Ovary (tissue), 9 donors: Measurements from ENCODE around the gene APP. TPM values are rescaled to one million over a fixed set of nuclear protein-coding genes. Genes with fewer than 3 reads are reported as not detected.

Experiments used
- DNase-seq, 5 donors: peaks; one replicate each; pipeline ENCODE4 v3.0.0-alpha.2; 2019 to 2020
- H3K27ac ChIP-seq, 2 donors: fragments of 200-600 bp; one replicate each; pipeline versions ENCODE4 v1.5.1 to v1.8.0; 2019 to 2022
- H3K27me3 ChIP-seq: fragments of 200-600 bp; one replicate; pipeline ENCODE4 v1.8.0; 2022
- H3K36me3 ChIP-seq: fragments of 200-600 bp; sonication (generic); one replicate; pipeline ENCODE4 v1.5.1; 2019
- H3K4me1 ChIP-seq: one replicate; pipeline ENCODE4 v1.8.1; 2013; ENCODE audit warnings: mild to moderate bottlenecking, moderate library complexity; ENCODE audit not compliant: insufficient read depth
- H3K4me3 ChIP-seq: fragments of 200-600 bp; sonication (generic); one replicate; pipeline ENCODE4 v1.5.1; 2017
- H3K9me3 ChIP-seq, 2 donors: fragments of 200-600 bp in 1 of 2; sonication (generic) in 1 of 2; one replicate each; pipeline versions ENCODE4 v1.5.1 to v1.8.1; 2013 to 2019; ENCODE audit warnings: mild to moderate bottlenecking in 1 of 2, moderate library complexity in 1 of 2
- EP300 ChIP-seq: sonication (generic); formaldehyde crosslinking; IDR thresholded peaks from one replicate; pipeline ENCODE4 v1.6.1; 2017; ENCODE audit warnings: antibody characterized with exemption
- POLR2A ChIP-seq: fragments of 450-650 bp; IDR thresholded peaks from one replicate; pipeline ENCODE4 v1.6.1; 2017; ENCODE audit warnings: antibody characterized with exemption, mild to moderate bottlenecking, moderate library complexity
- WGBS, 3 donors: extraction: QIAGEN DNeasy Blood & Tissue Kit in 1 of 3; methylation state at CpG; one replicate each; pipeline versions ENCODE4 v1.1.5 to v1.1.7; 2013 to 2017; 5-methylcytosine and 5-hydroxymethylcytosine counted together
- intact Hi-C, 4 donors: fragments of 100-400 bp; cut with DNase I; formaldehyde crosslinking; loops; one replicate each; pipeline versions ENCODE4 v1.11.0 to v1.15.1; 2022 to 2023
- polyA plus RNA-seq, 2 donors: library from polyadenylated mRNA; stranded (reverse); fragments of 200-250 nt in 1 of 2; fragments of 350-450 nt in 1 of 2; fragmentation: Illumina TruSeq in 1 of 2; extraction: RNeasy Lipid Tissue Mini Kit (QIAGEN cat#74804) in 1 of 2; gene quantifications; one replicate each; pipeline ENCODE4 v1.2.3, GENCODE V29; 2013 to 2014
- total RNA-seq, 7 donors: library from RNA; depleted of rRNA in 2 of 7; stranded (reverse); fragments of >200 nt in 2 of 7; fragmentation: NEBNext Ultra II Directional in 3 of 7; extraction: Animal tissue kit (Norgen Biotek cat#: 25700) in 3 of 7; gene quantifications; one replicate each; pipeline versions ENCODE4 v1.1.0 to v1.2.4, GENCODE V29; 2016 to 2023
- TF ChIP-seq, protein P1 (sequence below), 3 donors: fragments of 450-650 bp in 2 of 3; fragments of 200-600 bp in 1 of 3; IDR thresholded peaks; one replicate each; pipeline versions ENCODE4 v1.5.1 to v1.8.0; 2016 to 2022; ENCODE audit warnings: antibody characterized with exemption in 3 of 3, mild to moderate bottlenecking in 1 of 3
- donor health status: DM: no; HTN: no; CAD: no; lungs with moderate emphysema.
- donor health status: DM: no; HTN: no; CAD: no.
- donor health status: Bipolar disorder and iron deficiency.
- donor health status: DM: yes; HTN: yes; CAD: no.
- donor health status: DM: no; HTN: no; CAD: no.
- donor health status: DM: yes; HTN: yes; CAD: no.

Gene APP
- total and polyA plus RNA-seq, 9 donors, result 211 to 945 (median 364) TPM

- Histone ChIP-seq H3K4me1 (no peaks in the 10 kb centered on the region), H3K4me3 (no peak overlapping the region), H3K36me3 (no peaks in the 10 kb centered on the region), H3K9me3 (no peaks in the 10 kb centered on the region), H3K27me3 (no peaks in the 10 kb centered on the region), H3K27ac (no peak overlapping the region)
- no peak for DNase-seq
- intact Hi-C loops, result no loop called here
- WGBS, 3 donors, result 53 to 76% (median 64%) methylated on average over 7 of the region's 7 CpGs
- TF ChIP-seq, protein P1, sequence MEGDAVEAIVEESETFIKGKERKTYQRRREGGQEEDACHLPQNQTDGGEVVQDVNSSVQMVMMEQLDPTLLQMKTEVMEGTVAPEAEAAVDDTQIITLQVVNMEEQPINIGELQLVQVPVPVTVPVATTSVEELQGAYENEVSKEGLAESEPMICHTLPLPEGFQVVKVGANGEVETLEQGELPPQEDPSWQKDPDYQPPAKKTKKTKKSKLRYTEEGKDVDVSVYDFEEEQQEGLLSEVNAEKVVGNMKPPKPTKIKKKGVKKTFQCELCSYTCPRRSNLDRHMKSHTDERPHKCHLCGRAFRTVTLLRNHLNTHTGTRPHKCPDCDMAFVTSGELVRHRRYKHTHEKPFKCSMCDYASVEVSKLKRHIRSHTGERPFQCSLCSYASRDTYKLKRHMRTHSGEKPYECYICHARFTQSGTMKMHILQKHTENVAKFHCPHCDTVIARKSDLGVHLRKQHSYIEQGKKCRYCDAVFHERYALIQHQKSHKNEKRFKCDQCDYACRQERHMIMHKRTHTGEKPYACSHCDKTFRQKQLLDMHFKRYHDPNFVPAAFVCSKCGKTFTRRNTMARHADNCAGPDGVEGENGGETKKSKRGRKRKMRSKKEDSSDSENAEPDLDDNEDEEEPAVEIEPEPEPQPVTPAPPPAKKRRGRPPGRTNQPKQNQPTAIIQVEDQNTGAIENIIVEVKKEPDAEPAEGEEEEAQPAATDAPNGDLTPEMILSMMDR (IDR thresholded peaks at IDR 0.05), result no peak
- TF ChIP-seq POLR2A (no peak), EP300 (no peak)
Observed at GRCh38 chr21:26099610-26100219, 70.9 kb downstream of the APP start.

DNA sequence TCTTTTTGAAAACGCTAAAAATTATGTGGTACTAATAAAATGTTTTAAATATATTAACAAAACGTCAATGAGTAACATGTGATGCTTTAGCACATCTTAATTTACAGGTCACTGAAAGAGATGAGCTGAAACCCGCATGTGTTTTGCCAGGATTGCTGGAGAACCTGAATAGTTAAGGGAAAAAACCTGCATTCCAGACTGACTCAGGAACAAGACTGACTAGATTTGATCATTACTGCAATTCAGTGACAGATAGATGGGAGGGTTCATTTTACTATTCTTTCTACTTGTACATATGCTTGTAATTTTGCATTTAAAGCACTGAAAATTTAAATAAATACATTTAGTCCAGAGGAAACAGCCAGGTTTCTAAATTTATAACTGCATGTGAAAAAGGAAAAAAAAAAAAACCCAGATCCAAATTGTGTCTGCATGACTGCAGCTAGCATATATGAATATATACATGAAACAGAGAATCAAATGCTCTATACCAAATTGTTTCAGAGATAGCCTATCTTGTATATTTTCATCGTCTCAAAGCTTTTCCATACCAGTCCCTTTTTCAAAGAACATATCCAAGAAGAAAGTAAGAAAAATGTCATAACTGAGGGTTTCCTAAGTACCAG is 71.7 kb downstream of the APP start:
- no peak for TF ChIP-seq EP300
- TF ChIP-seq, protein P1 (IDR thresholded peaks at IDR 0.05), result no peak
- no peak for TF ChIP-seq POLR2A
- Histone ChIP-seq H3K9me3 (no peaks in the 10 kb centered on the region), H3K27me3 (no peaks in the 10 kb centered on the region), H3K4me1 (no peaks in the 10 kb centered on the region), H3K27ac (no peak overlapping the region), H3K36me3 (no peaks in the 10 kb centered on the region), H3K4me3 (no peak overlapping the region)
- DNase-seq, result no peak
- WGBS, 3 donors, result 68 to 76% (median 69%) methylated on average over 4 of the region's 4 CpGs
- intact Hi-C loops, result no loop called here

DNA sequence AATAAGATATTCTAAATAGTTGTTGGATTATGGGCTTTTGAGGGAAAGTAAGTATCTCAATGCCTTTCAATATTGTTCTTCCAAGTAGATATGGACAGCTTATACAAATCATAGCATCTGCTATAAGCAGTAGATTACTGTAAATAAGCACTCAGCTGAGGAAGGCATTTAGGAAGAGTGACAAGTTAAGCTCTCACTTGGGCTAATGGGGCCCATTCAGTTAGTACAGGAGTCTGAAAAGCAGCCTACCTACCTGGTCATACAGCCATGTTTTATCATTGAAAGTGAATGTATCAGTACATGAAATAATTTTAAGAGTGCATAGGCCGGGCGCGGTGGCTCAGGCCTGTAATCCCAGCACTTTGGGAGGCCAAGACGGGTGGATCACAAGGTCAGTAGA is 73.1 kb downstream of the APP start:
- no peak overlapping the region for H3K27ac ChIP-seq
- no peaks in the 10 kb centered on the region for H3K9me3 ChIP-seq
- WGBS, 3 donors, result 83 to 99% (median 95%) methylated on average over 4 of the region's 4 CpGs
- intact Hi-C loops, result no loop called here
- no peaks in the 10 kb centered on the region for H3K36me3 ChIP-seq
- TF ChIP-seq POLR2A, result no peak
- TF ChIP-seq, protein P1 (IDR thresholded peaks at IDR 0.05), result no peak
- no peak for TF ChIP-seq EP300
- H3K4me1 ChIP-seq, result no peaks in the 10 kb centered on the region
- H3K27me3 ChIP-seq, result no peaks in the 10 kb centered on the region
- no peak for DNase-seq
- no peak overlapping the region for H3K4me3 ChIP-seq

- no peak for DNase-seq
- Histone ChIP-seq H3K36me3 (no peaks in the 10 kb centered on the region), H3K27ac (no peak overlapping the region), H3K4me1 (no peaks in the 10 kb centered on the region), H3K4me3 (no peak overlapping the region), H3K27me3 (no peaks in the 10 kb centered on the region), H3K9me3 (no peaks in the 10 kb centered on the region)
- WGBS, 3 donors, result 87 to 88% (median 88%) methylated on average over 13 of the region's 13 CpGs
- TF ChIP-seq EP300, result no peak
- TF ChIP-seq, protein P1 (IDR thresholded peaks at IDR 0.05), result no peak
- TF ChIP-seq POLR2A, result no peak
- intact Hi-C loops, result no loop called here
Observed at GRCh38 chr21:26096494-26097371, 73.8 kb downstream of the APP start.
